Measurements from ENCODE around the gene ACSS1.

ACSS1 gene

DNA sequence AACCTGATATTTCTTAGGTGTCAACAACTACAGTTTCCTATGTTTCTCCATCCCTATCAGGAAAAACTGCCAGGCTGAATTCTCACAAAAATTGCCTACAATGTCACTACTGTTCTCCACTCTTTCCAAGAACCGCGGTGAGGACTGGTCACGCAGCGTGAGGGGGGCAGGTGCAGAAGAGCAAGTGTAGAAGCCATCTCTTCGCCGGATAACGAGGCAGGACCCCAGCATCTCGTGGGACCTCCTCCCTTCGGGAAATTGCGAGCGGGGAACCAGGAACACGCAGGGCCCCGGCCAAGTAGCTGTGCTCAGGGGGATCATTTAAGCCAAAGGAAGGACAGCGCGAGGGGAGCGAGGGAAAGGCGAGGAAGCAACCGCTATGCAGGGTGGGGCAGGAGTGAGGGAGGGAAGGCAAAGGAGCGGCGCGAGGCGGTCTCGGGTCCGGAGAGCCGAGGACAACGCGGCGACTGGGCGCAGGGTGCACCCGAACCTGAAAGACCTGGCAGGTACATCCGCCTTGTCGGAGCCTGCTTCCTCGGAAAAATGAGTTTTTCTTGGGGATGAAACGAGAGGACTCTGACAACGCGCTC lies 65.9 kb downstream of the ACSS1 start (continued):
- TF ChIP-seq TOX (CRISPR knock-in tag; IDR thresholded peaks at IDR 0.05; ENCODE audit: borderline replicate concordance), result no peak
- TF ChIP-seq ZNF70 (CRISPR knock-in tag; IDR thresholded peaks at IDR 0.05), result no peak
- TF ChIP-seq, protein P1, sequence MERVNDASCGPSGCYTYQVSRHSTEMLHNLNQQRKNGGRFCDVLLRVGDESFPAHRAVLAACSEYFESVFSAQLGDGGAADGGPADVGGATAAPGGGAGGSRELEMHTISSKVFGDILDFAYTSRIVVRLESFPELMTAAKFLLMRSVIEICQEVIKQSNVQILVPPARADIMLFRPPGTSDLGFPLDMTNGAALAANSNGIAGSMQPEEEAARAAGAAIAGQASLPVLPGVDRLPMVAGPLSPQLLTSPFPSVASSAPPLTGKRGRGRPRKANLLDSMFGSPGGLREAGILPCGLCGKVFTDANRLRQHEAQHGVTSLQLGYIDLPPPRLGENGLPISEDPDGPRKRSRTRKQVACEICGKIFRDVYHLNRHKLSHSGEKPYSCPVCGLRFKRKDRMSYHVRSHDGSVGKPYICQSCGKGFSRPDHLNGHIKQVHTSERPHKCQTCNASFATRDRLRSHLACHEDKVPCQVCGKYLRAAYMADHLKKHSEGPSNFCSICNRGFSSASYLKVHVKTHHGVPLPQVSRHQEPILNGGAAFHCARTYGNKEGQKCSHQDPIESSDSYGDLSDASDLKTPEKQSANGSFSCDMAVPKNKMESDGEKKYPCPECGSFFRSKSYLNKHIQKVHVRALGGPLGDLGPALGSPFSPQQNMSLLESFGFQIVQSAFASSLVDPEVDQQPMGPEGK (CRISPR knock-in tag; IDR thresholded peaks at IDR 0.05; ENCODE audit: borderline replicate concordance), result no peak
- TF ChIP-seq TCF4 (CRISPR knock-in tag; IDR thresholded peaks at IDR 0.05; ENCODE audit: borderline replicate concordance), result no peak

DNA sequence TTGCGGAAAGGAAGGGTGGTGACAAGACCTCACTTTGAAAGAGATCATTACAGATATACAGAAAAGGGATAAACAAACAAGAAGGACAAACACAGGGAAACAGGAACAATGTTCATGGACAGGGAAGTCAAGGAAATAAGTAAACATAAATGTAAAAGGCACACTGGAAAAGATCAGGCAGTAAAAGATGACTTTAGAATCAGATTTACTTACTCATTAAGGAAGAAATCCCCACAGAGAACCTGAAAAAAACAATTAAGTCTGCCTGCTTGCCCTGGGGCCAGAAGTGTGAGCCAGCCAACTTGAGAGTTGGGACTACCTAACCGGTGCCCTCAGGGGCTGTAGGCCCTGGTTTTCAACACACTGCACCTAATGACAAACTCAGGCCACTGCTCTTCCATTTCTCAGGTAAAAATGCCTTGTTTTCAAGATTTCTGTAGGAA lies 67.1 kb downstream of the ACSS1 start:
- ATAC-seq, result no peak
- TF ChIP-seq ZC3H10 (CRISPR knock-in tag; IDR thresholded peaks at IDR 0.05), result no peak
- no peak for TF ChIP-seq TOX (CRISPR knock-in tag; IDR thresholded peaks at IDR 0.05; ENCODE audit: borderline replicate concordance)
- TF ChIP-seq ZNF8 (CRISPR knock-in tag; IDR thresholded peaks at IDR 0.05), result no peak
- TF ChIP-seq, protein P1 (CRISPR knock-in tag; IDR thresholded peaks at IDR 0.05; ENCODE audit: borderline replicate concordance), result no peak
- TF ChIP-seq ZNF70 (CRISPR knock-in tag; IDR thresholded peaks at IDR 0.05), result no peak
- TF ChIP-seq ARNTL (CRISPR knock-in tag; IDR thresholded peaks at IDR 0.05; ENCODE audit: borderline replicate concordance, low read depth), result no peak
- TF ChIP-seq TCF4 (CRISPR knock-in tag; IDR thresholded peaks at IDR 0.05; ENCODE audit: borderline replicate concordance), result no peak
- TF ChIP-seq, protein P2, sequence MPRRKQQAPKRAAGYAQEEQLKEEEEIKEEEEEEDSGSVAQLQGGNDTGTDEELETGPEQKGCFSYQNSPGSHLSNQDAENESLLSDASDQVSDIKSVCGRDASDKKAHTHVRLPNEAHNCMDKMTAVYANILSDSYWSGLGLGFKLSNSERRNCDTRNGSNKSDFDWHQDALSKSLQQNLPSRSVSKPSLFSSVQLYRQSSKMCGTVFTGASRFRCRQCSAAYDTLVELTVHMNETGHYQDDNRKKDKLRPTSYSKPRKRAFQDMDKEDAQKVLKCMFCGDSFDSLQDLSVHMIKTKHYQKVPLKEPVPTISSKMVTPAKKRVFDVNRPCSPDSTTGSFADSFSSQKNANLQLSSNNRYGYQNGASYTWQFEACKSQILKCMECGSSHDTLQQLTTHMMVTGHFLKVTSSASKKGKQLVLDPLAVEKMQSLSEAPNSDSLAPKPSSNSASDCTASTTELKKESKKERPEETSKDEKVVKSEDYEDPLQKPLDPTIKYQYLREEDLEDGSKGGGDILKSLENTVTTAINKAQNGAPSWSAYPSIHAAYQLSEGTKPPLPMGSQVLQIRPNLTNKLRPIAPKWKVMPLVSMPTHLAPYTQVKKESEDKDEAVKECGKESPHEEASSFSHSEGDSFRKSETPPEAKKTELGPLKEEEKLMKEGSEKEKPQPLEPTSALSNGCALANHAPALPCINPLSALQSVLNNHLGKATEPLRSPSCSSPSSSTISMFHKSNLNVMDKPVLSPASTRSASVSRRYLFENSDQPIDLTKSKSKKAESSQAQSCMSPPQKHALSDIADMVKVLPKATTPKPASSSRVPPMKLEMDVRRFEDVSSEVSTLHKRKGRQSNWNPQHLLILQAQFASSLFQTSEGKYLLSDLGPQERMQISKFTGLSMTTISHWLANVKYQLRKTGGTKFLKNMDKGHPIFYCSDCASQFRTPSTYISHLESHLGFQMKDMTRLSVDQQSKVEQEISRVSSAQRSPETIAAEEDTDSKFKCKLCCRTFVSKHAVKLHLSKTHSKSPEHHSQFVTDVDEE (CRISPR knock-in tag; IDR thresholded peaks at IDR 0.05), result no peak
- no peak for TF ChIP-seq ZFP30 (CRISPR knock-in tag; IDR thresholded peaks at IDR 0.05)
- no peak for TF ChIP-seq BACH2 (CRISPR knock-in tag; IDR thresholded peaks at IDR 0.05; ENCODE audit: borderline replicate concordance)
- TF ChIP-seq ZNF565 (CRISPR knock-in tag; conservative IDR thresholded peaks at IDR 0.05; ENCODE audit: low read depth), result no peak
- TF ChIP-seq, protein P3, sequence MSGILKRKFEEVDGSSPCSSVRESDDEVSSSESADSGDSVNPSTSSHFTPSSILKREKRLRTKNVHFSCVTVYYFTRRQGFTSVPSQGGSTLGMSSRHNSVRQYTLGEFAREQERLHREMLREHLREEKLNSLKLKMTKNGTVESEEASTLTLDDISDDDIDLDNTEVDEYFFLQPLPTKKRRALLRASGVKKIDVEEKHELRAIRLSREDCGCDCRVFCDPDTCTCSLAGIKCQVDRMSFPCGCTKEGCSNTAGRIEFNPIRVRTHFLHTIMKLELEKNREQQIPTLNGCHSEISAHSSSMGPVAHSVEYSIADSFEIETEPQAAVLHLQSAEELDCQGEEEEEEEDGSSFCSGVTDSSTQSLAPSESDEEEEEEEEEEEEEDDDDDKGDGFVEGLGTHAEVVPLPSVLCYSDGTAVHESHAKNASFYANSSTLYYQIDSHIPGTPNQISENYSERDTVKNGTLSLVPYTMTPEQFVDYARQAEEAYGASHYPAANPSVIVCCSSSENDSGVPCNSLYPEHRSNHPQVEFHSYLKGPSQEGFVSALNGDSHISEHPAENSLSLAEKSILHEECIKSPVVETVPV (CRISPR knock-in tag; IDR thresholded peaks at IDR 0.05), result no peak
- TF ChIP-seq ISL1 (CRISPR knock-in tag; IDR thresholded peaks at IDR 0.05), result no peak
- TF ChIP-seq, protein P4, sequence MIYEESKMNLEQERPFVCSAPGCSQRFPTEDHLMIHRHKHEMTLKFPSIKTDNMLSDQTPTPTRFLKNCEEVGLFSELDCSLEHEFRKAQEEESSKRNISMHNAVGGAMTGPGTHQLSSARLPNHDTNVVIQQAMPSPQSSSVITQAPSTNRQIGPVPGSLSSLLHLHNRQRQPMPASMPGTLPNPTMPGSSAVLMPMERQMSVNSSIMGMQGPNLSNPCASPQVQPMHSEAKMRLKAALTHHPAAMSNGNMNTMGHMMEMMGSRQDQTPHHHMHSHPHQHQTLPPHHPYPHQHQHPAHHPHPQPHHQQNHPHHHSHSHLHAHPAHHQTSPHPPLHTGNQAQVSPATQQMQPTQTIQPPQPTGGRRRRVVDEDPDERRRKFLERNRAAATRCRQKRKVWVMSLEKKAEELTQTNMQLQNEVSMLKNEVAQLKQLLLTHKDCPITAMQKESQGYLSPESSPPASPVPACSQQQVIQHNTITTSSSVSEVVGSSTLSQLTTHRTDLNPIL (CRISPR knock-in tag; IDR thresholded peaks at IDR 0.05; ENCODE audit: low read depth), result no peak
- TF ChIP-seq CSDC2 (CRISPR knock-in tag; IDR thresholded peaks at IDR 0.05), result no peak
- no peak for TF ChIP-seq ESRRG (CRISPR knock-in tag; IDR thresholded peaks at IDR 0.05)
- TF ChIP-seq PPARA (CRISPR knock-in tag; IDR thresholded peaks at IDR 0.05; ENCODE audit: borderline replicate concordance), result no peak
- no peak for TF ChIP-seq ZFP3 (CRISPR knock-in tag; IDR thresholded peaks at IDR 0.05)
- TF ChIP-seq SNAI2 (CRISPR knock-in tag; IDR thresholded peaks at IDR 0.05), result no peak
- TF ChIP-seq GLIS3 (CRISPR knock-in tag; IDR thresholded peaks at IDR 0.05), result no peak

DNA sequence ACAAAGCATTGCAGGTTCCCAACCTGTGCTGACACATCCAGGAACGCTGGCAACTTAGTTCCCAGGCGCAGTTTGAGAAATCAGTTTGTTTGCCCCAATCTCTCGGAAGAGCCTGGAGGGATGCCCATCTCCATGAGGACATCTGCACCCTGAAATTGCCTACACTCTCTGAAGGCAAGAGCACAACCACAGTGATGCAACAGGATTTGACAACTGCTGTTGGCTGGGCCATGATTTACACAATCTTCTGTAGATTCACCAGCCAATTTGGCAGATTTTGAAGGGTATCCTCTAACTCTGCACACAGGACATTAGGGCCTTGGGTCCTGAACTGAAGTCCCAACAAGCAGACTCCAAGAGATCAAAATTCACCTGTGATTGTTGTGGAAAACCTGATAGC lies 68.8 kb downstream of the ACSS1 start:
- no peak for TF ChIP-seq ZFP3 (CRISPR knock-in tag; IDR thresholded peaks at IDR 0.05)
- TF ChIP-seq, protein P5, sequence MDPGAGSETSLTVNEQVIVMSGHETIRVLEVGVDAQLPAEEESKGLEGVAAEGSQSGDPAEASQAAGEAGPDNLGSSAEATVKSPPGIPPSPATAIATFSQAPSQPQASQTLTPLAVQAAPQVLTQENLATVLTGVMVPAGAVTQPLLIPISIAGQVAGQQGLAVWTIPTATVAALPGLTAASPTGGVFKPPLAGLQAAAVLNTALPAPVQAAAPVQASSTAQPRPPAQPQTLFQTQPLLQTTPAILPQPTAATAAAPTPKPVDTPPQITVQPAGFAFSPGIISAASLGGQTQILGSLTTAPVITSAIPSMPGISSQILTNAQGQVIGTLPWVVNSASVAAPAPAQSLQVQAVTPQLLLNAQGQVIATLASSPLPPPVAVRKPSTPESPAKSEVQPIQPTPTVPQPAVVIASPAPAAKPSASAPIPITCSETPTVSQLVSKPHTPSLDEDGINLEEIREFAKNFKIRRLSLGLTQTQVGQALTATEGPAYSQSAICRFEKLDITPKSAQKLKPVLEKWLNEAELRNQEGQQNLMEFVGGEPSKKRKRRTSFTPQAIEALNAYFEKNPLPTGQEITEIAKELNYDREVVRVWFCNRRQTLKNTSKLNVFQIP (CRISPR knock-in tag; IDR thresholded peaks at IDR 0.05; ENCODE audit: borderline replicate concordance, low read depth), result no peak
- TF ChIP-seq ZNF70 (CRISPR knock-in tag; IDR thresholded peaks at IDR 0.05), result no peak
- TF ChIP-seq, protein P3 (CRISPR knock-in tag; IDR thresholded peaks at IDR 0.05), result no peak

More for the DNA sequence above, 68.8 kb downstream of the ACSS1 start:
- ATAC-seq, result no peak

Measured in SK-N-SH treated with all-trans-retinoic acid at 6 μM for 48 hours (cell line).